PFSK-1 (cell line): ENCODE results near the gene LENG9.

Experiments used
- FOXP2 ChIP-seq: optimal IDR thresholded peaks from 2 replicates; pipeline ENCODE3; 2011; ENCODE audit warnings: borderline replicate concordance, control low read depth, inconsistent platforms; ENCODE audit not compliant: insufficient read depth; ENCODE audit errors: extremely low read length, extremely low read depth
- POLR2AphosphoS5 ChIP-seq: IDR thresholded peaks from 2 replicates; pipeline ENCODE4 v1.6.1; 2012; ENCODE audit warnings: low read depth, mild to moderate bottlenecking, control low read depth, low read length, moderate library complexity
- REST ChIP-seq, 2 experiments: IDR thresholded peaks; 2 replicates each; pipeline versions ENCODE4 v1.6.1 to v1.8.0; 2011 to 2012; ENCODE audit warnings: low read depth in 2 of 2, low read length in 2 of 2, control low read depth in 1 of 2, inconsistent platforms in 1 of 2, mild to moderate bottlenecking in 1 of 2, moderate library complexity in 1 of 2; ENCODE audit not compliant: insufficient read depth in 1 of 2
- SIN3A ChIP-seq: IDR thresholded peaks from 2 replicates; pipeline ENCODE4 v1.6.1; 2012; ENCODE audit warnings: mild to moderate bottlenecking, low read length, moderate library complexity, borderline replicate concordance; ENCODE audit not compliant: insufficient read depth
- TAF1 ChIP-seq: IDR thresholded peaks from 2 replicates; pipeline ENCODE4 v1.6.1; 2012; ENCODE audit warnings: low read length, control low read depth, borderline replicate concordance; ENCODE audit not compliant: insufficient read depth

Gene LENG9

GRCh38 chr19:54478677-54479266 is 15.2 kb upstream of the LENG9 start:
- TF ChIP-seq FOXP2: no peak
- TF ChIP-seq TAF1: no peak
- TF ChIP-seq REST (IDR thresholded peaks at IDR 0.05; ENCODE audit: insufficient read depth in 1 of 2, low read depth in 2 of 2, low read length in 2 of 2): no peak
- no peak for TF ChIP-seq POLR2AphosphoS5
- no peak for TF ChIP-seq SIN3A

- TF ChIP-seq TAF1 (no peak), SIN3A (no peak), POLR2AphosphoS5 (no peak), REST (IDR thresholded peaks at IDR 0.05; ENCODE audit: insufficient read depth in 1 of 2, low read depth in 2 of 2, low read length in 2 of 2) (no peak), FOXP2 (no peak)
These were observed 14.1 kb upstream of the LENG9 start for GRCh38 chr19:54477650-54478049.

- TF ChIP-seq SIN3A (no peak), TAF1 (no peak), REST (IDR thresholded peaks at IDR 0.05; ENCODE audit: insufficient read depth in 1 of 2, low read depth in 2 of 2, low read length in 2 of 2) (no peak), FOXP2 (no peak), POLR2AphosphoS5 (no peak)
These were observed 12.1 kb upstream of the LENG9 start for GRCh38 chr19:54475706-54476105.

GRCh38 chr19:54473892-54474372 is 10.4 kb upstream of the LENG9 start:
- TF ChIP-seq SIN3A: no peak
- TF ChIP-seq REST (IDR thresholded peaks at IDR 0.05; ENCODE audit: insufficient read depth in 1 of 2, low read depth in 2 of 2, low read length in 2 of 2): no peak
- no peak for TF ChIP-seq FOXP2
- no peak for TF ChIP-seq TAF1
- TF ChIP-seq POLR2AphosphoS5: no peak
